IMR-90 (cell line): ENCODE results near the gene CAV2. TPM values are rescaled to one million over a fixed set of nuclear protein-coding genes. Genes with fewer than 3 reads are reported as not detected.

Source experiments
- ATAC-seq: fragments of 200-7000 bp; cut with Tn5 transposase; 2 replicates; pipeline ENCODE4 v1.9.1; 2020; ENCODE audit warnings: low read depth, mild to moderate bottlenecking, moderate library complexity
- BruUV-seq: library from RNA; stranded (reverse); fragments of 400-500 nt; replicated peaks from 2 replicates; lab custom pipeline; 2021; lab: Mats Ljungman, UMichigan
- CTCF ChIA-PET: fragments of 300-600 bp; formaldehyde crosslinking; extraction: SDS; loops from one replicate; lab custom pipeline; 2021; ENCODE audit warnings: antibody characterized with exemption; lab: Yijun Ruan, JAX
- POLR2A ChIA-PET: fragments of 300-600 bp; sonication (Branson Sonifier 250); formaldehyde crosslinking; loops from one replicate; lab custom pipeline; 2022; ENCODE audit warnings: antibody characterized with exemption; ENCODE audit not compliant: unreplicated experiment; lab: Charles Lee
- DNase-seq: peaks from one replicate; pipeline ENCODE4 v3.0.0; 2013
- H2AFZ ChIP-seq: replicated peaks from 2 replicates; pipeline ENCODE3; 2013; ENCODE audit warnings: low read length, mild to moderate bottlenecking; ENCODE audit not compliant: poor library complexity
- H2AK5ac ChIP-seq: 2 replicates; pipeline ENCODE4 v1.6.1; 2013; ENCODE audit warnings: low read depth, low read length, inconsistent platforms
- H2AK9ac ChIP-seq: replicated peaks from 2 replicates; pipeline ENCODE3; 2013; ENCODE audit warnings: mild to moderate bottlenecking, low read depth, low read length, moderate library complexity; ENCODE audit not compliant: poor library complexity
- H2BK120ac ChIP-seq: 2 replicates; pipeline ENCODE4 v1.6.1; 2013; ENCODE audit warnings: low read depth, low read length, inconsistent platforms
- H2BK15ac ChIP-seq: 3 replicates; pipeline ENCODE4 v1.6.1; 2013; ENCODE audit warnings: low read depth, low read length, inconsistent platforms
- H2BK20ac ChIP-seq: 2 replicates; pipeline ENCODE4 v1.6.1; 2013; ENCODE audit warnings: low read depth, mild to moderate bottlenecking, inconsistent platforms, low read length, moderate library complexity
- H2BK5ac ChIP-seq: 2 replicates; pipeline ENCODE4 v1.6.1; 2013; ENCODE audit warnings: mild to moderate bottlenecking, low read depth, low read length, inconsistent platforms; ENCODE audit not compliant: poor library complexity, severe bottlenecking
- H3K14ac ChIP-seq: replicated peaks from 2 replicates; pipeline ENCODE4 v1.6.1; 2013; ENCODE audit warnings: low read depth, low read length, inconsistent platforms
- H3K18ac ChIP-seq: 2 replicates; pipeline ENCODE4 v1.6.1; 2013; ENCODE audit warnings: low read depth, low read length, control low read depth
- H3K23ac ChIP-seq: 2 replicates; pipeline ENCODE4 v1.6.1; 2013; ENCODE audit warnings: low read depth, low read length, inconsistent platforms
- H3K27ac ChIP-seq: 2 replicates; pipeline ENCODE4 v1.5.1; 2013; ENCODE audit warnings: mild to moderate bottlenecking, control low read depth, low read length; ENCODE audit not compliant: insufficient read depth
- H3K27me3 ChIP-seq: 2 replicates; pipeline ENCODE4 v1.6.1; 2013; ENCODE audit warnings: low read length; ENCODE audit not compliant: control insufficient read depth, insufficient read depth
- H3K36me3 ChIP-seq: 2 replicates; pipeline ENCODE4 v1.6.1; 2013; ENCODE audit warnings: low read length, mixed read lengths; ENCODE audit not compliant: control insufficient read depth, insufficient read depth
- H3K4ac ChIP-seq: 2 replicates; pipeline ENCODE4 v1.6.1; 2013; ENCODE audit warnings: low read depth, low read length, inconsistent platforms
- H3K4me1 ChIP-seq: 2 replicates; pipeline ENCODE4 v1.6.1; 2013; ENCODE audit warnings: low read length, mixed read lengths; ENCODE audit not compliant: control insufficient read depth, insufficient read depth
- H3K4me2 ChIP-seq: 2 replicates; pipeline ENCODE4 v1.6.1; 2013; ENCODE audit warnings: low read depth, mild to moderate bottlenecking, control low read depth, low read length, moderate library complexity
- H3K4me3 ChIP-seq: 2 replicates; pipeline ENCODE4 v1.5.1; 2013; ENCODE audit warnings: low read depth, mild to moderate bottlenecking, control low read depth, low read length, moderate library complexity; ENCODE audit not compliant: insufficient read depth
- H3K56ac ChIP-seq: 2 replicates; pipeline ENCODE4 v1.6.1; 2013; ENCODE audit warnings: low read length, inconsistent platforms; ENCODE audit not compliant: insufficient read depth; ENCODE audit errors: extremely low read depth
- H3K79me1 ChIP-seq, 2 experiments: 2 replicates each; pipeline ENCODE4 v1.6.1; 2013; ENCODE audit warnings: low read length in 2 of 2, inconsistent platforms in 1 of 2, low read depth in 1 of 2
- H3K9ac ChIP-seq: 2 replicates; pipeline ENCODE4 v1.6.1; 2013; ENCODE audit warnings: low read depth, low read length, control low read depth
- H3K9me1 ChIP-seq: 2 replicates; pipeline ENCODE4 v1.6.1; 2013; ENCODE audit warnings: low read length, inconsistent platforms; ENCODE audit not compliant: insufficient read depth
- H3K9me3 ChIP-seq: 2 replicates; pipeline ENCODE4 v1.6.1; 2013; ENCODE audit warnings: low read length; ENCODE audit not compliant: control insufficient read depth, insufficient read depth
- H4K20me1 ChIP-seq: 2 replicates; pipeline ENCODE4 v1.6.1; 2013; ENCODE audit warnings: low read length, inconsistent platforms; ENCODE audit not compliant: insufficient read depth
- H4K5ac ChIP-seq: 2 replicates; pipeline ENCODE4 v1.6.1; 2013; ENCODE audit warnings: mild to moderate bottlenecking, low read depth, low read length, control low read depth
- H4K8ac ChIP-seq, 2 experiments: 2 replicates each; pipeline ENCODE4 v1.6.1; 2013; ENCODE audit warnings: low read depth in 2 of 2, low read length in 2 of 2, control low read depth in 1 of 2, inconsistent platforms in 1 of 2
- H4K91ac ChIP-seq: 2 replicates; pipeline ENCODE4 v1.6.1; 2013; ENCODE audit warnings: low read depth, low read length, inconsistent platforms; ENCODE audit not compliant: insufficient read depth
- BHLHE40 ChIP-seq: fragments of 150-350 bp; IDR thresholded peaks from 2 replicates; pipeline ENCODE4 v1.6.1; 2016; ENCODE audit warnings: mild to moderate bottlenecking, low read depth, low read length
- CEBPB ChIP-seq: IDR thresholded peaks from 2 replicates; pipeline ENCODE4 v1.6.1; 2012; ENCODE audit warnings: low read depth, low read length, improper control_type of control experiment
- CHD1 ChIP-seq: IDR thresholded peaks from 2 replicates; pipeline ENCODE4 v1.6.1; 2012; ENCODE audit warnings: low read depth, low read length, improper control_type of control experiment
- CTCF ChIP-seq: conservative IDR thresholded peaks from 2 replicates; pipeline ENCODE4 v1.5.1; 2012; ENCODE audit warnings: mild to moderate bottlenecking, low read depth, low read length, improper control_type of control experiment
- ELK1 ChIP-seq: fragments of 150-350 bp; IDR thresholded peaks from 2 replicates; pipeline ENCODE4 v1.6.1; 2016; ENCODE audit warnings: low read depth, mild to moderate bottlenecking, low read length, moderate library complexity, borderline replicate concordance
- MAFK ChIP-seq: IDR thresholded peaks from 2 replicates; pipeline ENCODE4 v1.6.1; 2012; ENCODE audit warnings: low read depth, low read length, improper control_type of control experiment
- MAZ ChIP-seq: IDR thresholded peaks from 2 replicates; pipeline ENCODE4 v1.6.1; 2012; ENCODE audit warnings: low read depth, mild to moderate bottlenecking, low read length, improper control_type of control experiment, moderate library complexity, borderline replicate concordance
- POLR2A ChIP-seq: IDR thresholded peaks from 2 replicates; pipeline ENCODE4 v1.6.1; 2012; ENCODE audit warnings: mild to moderate bottlenecking, low read depth, low read length
- RAD21 ChIP-seq: IDR thresholded peaks from 2 replicates; pipeline ENCODE4 v1.6.1; 2012; ENCODE audit warnings: low read length, improper control_type of control experiment
- RCOR1 ChIP-seq: IDR thresholded peaks from 2 replicates; pipeline ENCODE4 v1.6.1; 2012; ENCODE audit warnings: mild to moderate bottlenecking, low read length, improper control_type of control experiment; ENCODE audit not compliant: insufficient replicate concordance
- USF2 ChIP-seq: fragments of 150-350 bp; IDR thresholded peaks from 2 replicates; pipeline ENCODE4 v1.6.1; 2017; ENCODE audit warnings: mild to moderate bottlenecking, antibody characterized with exemption, low read length, low read depth
- WGBS, 2 experiments: methylation state at CpG; one replicate each; pipeline versions ENCODE4 v1.1.5 to v1.1.7; 2013; ENCODE audit warnings: missing lambda C conversion rate in 2 of 2; ENCODE audit not compliant: insufficient read length in 1 of 2; ENCODE audit errors: extremely low coverage in 2 of 2; 5-methylcytosine and 5-hydroxymethylcytosine counted together
- dilution Hi-C: fragments of 300-500 bp; cut with HindIII; formaldehyde crosslinking; loops from one replicate; pipeline ENCODE4 v1.14.3; 2018; ENCODE audit warnings: low sequenced_read_pairs; ENCODE audit not compliant: unreplicated experiment
- in situ Hi-C: fragments of 300-500 bp; cut with MboI; formaldehyde crosslinking; loops from 3 replicates; pipeline ENCODE4 v1.14.3; 2019; ENCODE audit warnings: low sequenced_read_pairs, inconsistent platforms, mixed read lengths
- intact Hi-C: fragments of 100-400 bp; cut with micrococcal nuclease; formaldehyde crosslinking; loops from 2 replicates; pipeline ENCODE4 v1.10.0; 2022
- polyA plus RNA-seq, 3 experiments: library from polyadenylated mRNA; depleted of rRNA; stranded (reverse); fragments of >200 nt; gene quantifications; 2 replicates each; pipeline ENCODE4 v1.2.3, GENCODE V29; 2012; ENCODE audit warnings: low replicate concordance in 1 of 3
- total RNA-seq: library from RNA; depleted of rRNA; stranded (reverse); fragments of >200 nt; gene quantifications from 2 replicates; pipeline ENCODE4 v1.2.3, GENCODE V29; 2012

The CAV2 gene
- total and polyA plus RNA-seq, 2 of the 4 experiments (the other 2 are of a cell fraction) = 199 to 265 TPM

GRCh38 chr7:116468534-116468933, 31.0 kb upstream of the CAV2 start:
- dilution Hi-C loops = no loop called here
- CTCF ChIA-PET = no interaction called here

More at GRCh38 chr7:116468534-116468933, 31.0 kb upstream of the CAV2 start:
- no peak overlapping the region for H2AFZ ChIP-seq
- H2BK120ac ChIP-seq = peak overlapping the region; percentile 47; the same call in 1 of the 2 replicates
- H4K5ac ChIP-seq = no peak overlapping the region
- H3K9ac ChIP-seq = no peak overlapping the region
- H3K4me2 ChIP-seq = no peak overlapping the region
- no CpG with 5 or more reads among the region's 2 CpGs for WGBS, 2 experiments
- no peak overlapping the region; the same call in 1 of the 2 replicates for H3K4ac ChIP-seq
- no peaks in the 10 kb centered on the region for H4K20me1 ChIP-seq
- no peak overlapping the region for H3K56ac ChIP-seq
- H3K9me3 ChIP-seq = no peaks in the 10 kb centered on the region
- H3K27me3 ChIP-seq = no peaks in the 10 kb centered on the region
- H2BK15ac ChIP-seq = no peak overlapping the region
- TF ChIP-seq BHLHE40 = no peak
- TF ChIP-seq CHD1 = no peak
- TF ChIP-seq RCOR1 = no peak
- no peak for TF ChIP-seq MAFK
- no peak for TF ChIP-seq POLR2A
- no peak for TF ChIP-seq ELK1
- TF ChIP-seq MAZ = no peak
- no peak for TF ChIP-seq RAD21
- TF ChIP-seq CTCF = no peak
- TF ChIP-seq CEBPB = no peak
- no peak for TF ChIP-seq USF2
- no peak for DNase-seq
- POLR2A ChIA-PET = no interaction called here
- in situ Hi-C loops (no loop called here), intact Hi-C loops (no loop called here)
- H4K91ac ChIP-seq = no peak overlapping the region
- H2BK20ac ChIP-seq = no peak overlapping the region
- H3K36me3 ChIP-seq = no peaks in the 10 kb centered on the region
- peaks cover 6% of the 10 kb centered on the region for H3K4me1 ChIP-seq
- H3K79me1 ChIP-seq = peaks cover 0 to 3% of the 10 kb centered on the region in 2 experiments; a peak in 2 of 4 replicates
- no peak overlapping the region for H2AK9ac ChIP-seq
- no peak overlapping the region for H2AK5ac ChIP-seq
- no peaks in the 10 kb centered on the region for H3K9me1 ChIP-seq
- no peak for ATAC-seq
- H3K14ac ChIP-seq = no peak overlapping the region
- BruUV-seq = no TSS peak
- no peak overlapping the region for H3K18ac ChIP-seq
- H3K4me3 ChIP-seq = no peak overlapping the region
- H3K23ac ChIP-seq = no peak overlapping the region
- no peak overlapping the region for H4K8ac ChIP-seq
- H3K27ac ChIP-seq = no peak overlapping the region
- H2BK5ac ChIP-seq = no peak overlapping the region
